Smooth muscle cell (in vitro differentiated cells): ENCODE data around the gene UBR4. TPM values are rescaled to one million over a fixed set of nuclear protein-coding genes. Genes with fewer than 3 reads are reported as not detected.

Experiments used
- DNase-seq: peaks from one replicate; lab custom pipeline; 2025; ENCODE audit not compliant: unreplicated experiment; lab: John Stamatoyannopoulos, UW
- H2AFZ ChIP-seq: fragments of 200-600 bp; sonication (generic); 2 replicates; pipeline ENCODE4 v1.6.0; 2016; ENCODE audit warnings: antibody characterized with exemption, low read depth, mild to moderate bottlenecking
- H3F3A ChIP-seq: fragments of 200-600 bp; sonication (generic); 2 replicates; pipeline ENCODE4 v1.6.0; 2017; ENCODE audit warnings: antibody characterized with exemption, low read depth
- H3K27ac ChIP-seq: fragments of 200-600 bp; sonication (generic); 2 replicates; pipeline ENCODE4 v1.5.1; 2016; ENCODE audit warnings: low read depth, mild to moderate bottlenecking
- H3K27me3 ChIP-seq: fragments of 200-600 bp; sonication (generic); 2 replicates; pipeline ENCODE4 v1.6.1; 2016; ENCODE audit warnings: low read depth, mild to moderate bottlenecking
- H3K36me3 ChIP-seq: fragments of 200-600 bp; sonication (generic); 2 replicates; pipeline ENCODE4 v1.5.1; 2016; ENCODE audit warnings: low read depth
- H3K4me1 ChIP-seq: fragments of 200-600 bp; sonication (generic); 2 replicates; pipeline ENCODE4 v1.5.1; 2016; ENCODE audit warnings: low read depth
- H3K4me2 ChIP-seq: fragments of 200-600 bp; sonication (generic); 2 replicates; pipeline ENCODE4 v1.6.0; 2016; ENCODE audit warnings: mild to moderate bottlenecking
- H3K4me3 ChIP-seq: fragments of 200-600 bp; sonication (generic); 2 replicates; pipeline ENCODE4 v1.5.1; 2016; ENCODE audit warnings: mild to moderate bottlenecking
- H3K79me2 ChIP-seq: fragments of 200-600 bp; sonication (generic); 2 replicates; pipeline ENCODE4 v1.6.0; 2016; ENCODE audit warnings: low read depth, mild to moderate bottlenecking
- H3K9ac ChIP-seq: fragments of 200-600 bp; sonication (generic); 2 replicates; pipeline ENCODE4 v1.6.0; 2016; ENCODE audit warnings: low read depth
- H3K9me3 ChIP-seq: fragments of 200-600 bp; sonication (generic); replicated peaks from 2 replicates; pipeline ENCODE4 v1.5.1; 2016; ENCODE audit warnings: low read depth
- H4K20me1 ChIP-seq: fragments of 200-600 bp; sonication (generic); 2 replicates; pipeline ENCODE4 v1.6.0; 2016; ENCODE audit warnings: low read depth
- CTCF ChIP-seq: fragments of 200-600 bp; sonication (generic); IDR thresholded peaks from 2 replicates; pipeline ENCODE4 v1.5.1; 2017; ENCODE audit warnings: borderline replicate concordance, mild to moderate bottlenecking, antibody characterized with exemption; ENCODE audit not compliant: insufficient read depth, poor library complexity, severe bottlenecking
- WGBS: methylation state at CpG from one replicate; pipeline ENCODE4 v1.1.7; 2016; ENCODE audit warnings: low lambda C conversion rate; 5-methylcytosine and 5-hydroxymethylcytosine counted together
- polyA plus RNA-seq: library from polyadenylated mRNA; unstranded; fragments of >200 nt; fragmentation: Nextera tagmentation; extraction: Ambion mirVana; gene quantifications from 2 replicates; pipeline ENCODE4 v1.2.1, GENCODE V29; 2016
- total RNA-seq: library from RNA; depleted of rRNA; stranded (reverse); fragments of >200 nt; gene quantifications from 2 replicates; pipeline ENCODE4 v1.2.3, GENCODE V29; 2014

Gene UBR4
- total and polyA plus RNA-seq, 2 experiments from 2014 or later: 62.7 to 142 TPM

DNA sequence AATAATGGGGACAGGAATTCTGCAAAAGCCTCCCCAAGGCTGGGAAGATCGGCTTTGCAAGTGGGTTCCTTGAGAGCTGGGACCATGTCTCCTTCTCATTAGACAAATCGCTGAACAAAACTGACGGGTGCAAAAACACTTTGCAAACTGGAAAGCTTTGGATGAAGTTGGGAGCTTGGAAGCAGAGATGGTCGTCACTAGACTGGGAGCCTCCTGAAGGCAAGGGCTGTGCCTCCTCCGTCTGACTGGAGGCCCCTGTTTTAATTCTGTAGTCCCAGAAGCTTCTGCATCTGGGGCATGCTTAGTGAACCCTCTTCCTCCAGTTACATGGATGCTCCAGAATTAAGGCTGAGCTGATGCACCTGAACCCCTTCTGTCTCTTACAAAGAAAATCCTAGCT, 171.3 kb downstream of the UBR4 start:
- DNase-seq: no peak
- Histone ChIP-seq H3K9ac (no peak overlapping the region), H3K27me3 (no peaks in the 10 kb centered on the region), H3K9me3 (no peaks in the 10 kb centered on the region), H3K4me1 (no peaks in the 10 kb centered on the region), H2AFZ (no peak overlapping the region), H3K27ac (no peak overlapping the region), H3K79me2 (no peaks in the 10 kb centered on the region), H3K4me2 (no peak overlapping the region), H3F3A (no peaks in the 10 kb centered on the region), H4K20me1 (no peaks in the 10 kb centered on the region), H3K36me3 (no peaks in the 10 kb centered on the region), H3K4me3 (no peak overlapping the region)
- WGBS: 91% methylated on average over 5 of the region's 5 CpGs
- no peak for TF ChIP-seq CTCF

- Histone ChIP-seq H2AFZ (no peak overlapping the region), H3F3A (no peaks in the 10 kb centered on the region), H3K4me3 (no peak overlapping the region), H3K4me2 (no peak overlapping the region), H3K79me2 (no peaks in the 10 kb centered on the region), H3K27me3 (no peaks in the 10 kb centered on the region), H3K4me1 (no peaks in the 10 kb centered on the region), H3K9me3 (no peaks in the 10 kb centered on the region), H3K36me3 (no peaks in the 10 kb centered on the region), H3K27ac (no peak overlapping the region), H4K20me1 (no peaks in the 10 kb centered on the region), H3K9ac (no peak overlapping the region)
- 91% methylated on average over 5 of the region's 5 CpGs for WGBS
- TF ChIP-seq CTCF: no peak
- DNase-seq: no peak
Measured at GRCh38 chr1:19038096-19038495, 172.0 kb downstream of the UBR4 start.

DNA sequence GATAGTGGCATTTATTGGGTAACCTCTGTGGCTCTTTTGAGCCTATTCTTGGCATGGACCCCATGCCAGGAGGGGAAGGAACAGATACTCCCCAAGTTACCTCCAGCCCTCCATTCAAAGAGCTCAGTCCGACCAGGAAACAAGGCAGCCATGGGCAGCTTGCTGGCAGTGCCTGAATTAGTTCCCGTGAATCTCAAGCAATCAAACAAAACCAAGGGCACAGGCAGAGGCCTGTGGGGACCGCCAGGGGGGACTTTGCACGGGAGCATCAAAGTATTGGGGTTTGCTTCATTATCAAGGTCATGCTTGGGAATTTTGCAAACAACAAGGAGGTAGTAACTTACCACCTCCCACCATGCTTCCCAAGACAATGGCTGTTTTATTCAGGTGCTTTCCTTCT, 172.4 kb downstream of the UBR4 start:
- H3K4me1 ChIP-seq: no peaks in the 10 kb centered on the region
- no peak overlapping the region for H3K4me3 ChIP-seq
- no peaks in the 10 kb centered on the region for H3F3A ChIP-seq
- no peak for TF ChIP-seq CTCF
- H3K9me3 ChIP-seq: no peaks in the 10 kb centered on the region
- DNase-seq: no peak
- H3K27me3 ChIP-seq: no peaks in the 10 kb centered on the region
- 97% methylated on average over 4 of the region's 4 CpGs for WGBS
- H2AFZ ChIP-seq: no peak overlapping the region
- no peak overlapping the region for H3K9ac ChIP-seq
- no peak overlapping the region for H3K4me2 ChIP-seq
- H3K36me3 ChIP-seq: no peaks in the 10 kb centered on the region
- H3K27ac ChIP-seq: no peak overlapping the region
- no peaks in the 10 kb centered on the region for H3K79me2 ChIP-seq
- H4K20me1 ChIP-seq: no peaks in the 10 kb centered on the region

- Histone ChIP-seq H2AFZ (no peak overlapping the region), H3K9ac (no peak overlapping the region), H3K27ac (no peak overlapping the region), H3K27me3 (no peaks in the 10 kb centered on the region), H3K4me2 (no peak overlapping the region), H3F3A (no peaks in the 10 kb centered on the region), H4K20me1 (no peaks in the 10 kb centered on the region), H3K4me3 (no peak overlapping the region), H3K9me3 (no peaks in the 10 kb centered on the region), H3K4me1 (no peaks in the 10 kb centered on the region), H3K36me3 (no peaks in the 10 kb centered on the region), H3K79me2 (no peaks in the 10 kb centered on the region)
- no peak for TF ChIP-seq CTCF
- 88% methylated on average over 15 of the region's 15 CpGs for WGBS
- no peak for DNase-seq
Measured at GRCh38 chr1:19036813-19037605, 173.1 kb downstream of the UBR4 start.
